ENCODE data around the gene CERS3.

CERS3 gene

GRCh38 chr15:100537331-100537730, 8.6 kb upstream of the CERS3 start:
- no peaks in the 10 kb centered on the region for H3K9me3 ChIP-seq (ENCODE audit: low read depth, low read length)
- no peak overlapping the region for H3K9ac ChIP-seq (ENCODE audit: insufficient read length)
- no peak for DNase-seq (ENCODE audit: low read depth, low spot score)
- H3K4me3 ChIP-seq: no peak overlapping the region
- no peak for TF ChIP-seq FOXP2 (optimal IDR thresholded peaks at IDR 0.05; ENCODE audit: control extremely low read depth, extremely low read length, insufficient read depth)
- TF ChIP-seq EZH2 (IDR thresholded peaks at IDR 0.05): no peak
- TF ChIP-seq POLR2AphosphoS5 (IDR thresholded peaks at IDR 0.05; ENCODE audit: borderline replicate concordance, low read depth, low read length): no peak
- no peaks in the 10 kb centered on the region for H3K36me3 ChIP-seq (ENCODE audit: insufficient read depth, low read length)
- no peak overlapping the region for H3K27ac ChIP-seq

DNA sequence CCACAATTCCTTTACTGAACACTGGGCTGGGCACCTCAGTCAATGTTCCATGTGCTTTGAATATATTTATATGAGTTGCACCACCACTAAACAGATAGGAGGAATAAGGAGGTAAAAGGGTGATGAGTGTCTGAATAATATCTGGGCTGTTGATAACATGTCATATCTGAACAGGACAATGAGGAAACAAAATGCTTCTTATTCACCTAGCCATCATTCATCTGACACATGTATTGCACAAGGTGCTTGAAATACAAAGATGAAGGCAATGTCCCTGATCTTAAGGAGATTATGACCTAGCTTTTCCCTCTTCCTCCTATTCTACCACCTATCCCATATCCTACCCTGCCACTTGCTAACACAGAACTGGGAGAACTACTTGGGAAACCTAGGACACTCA, 8.0 kb upstream of the CERS3 start:
- Histone ChIP-seq H3K9me3 (ENCODE audit: low read depth, low read length) (no peaks in the 10 kb centered on the region), H3K36me3 (ENCODE audit: insufficient read depth, low read length) (no peaks in the 10 kb centered on the region), H3K4me3 (no peak overlapping the region), H3K27ac (no peak overlapping the region), H3K9ac (ENCODE audit: insufficient read length) (no peak overlapping the region)
- TF ChIP-seq POLR2AphosphoS5 (IDR thresholded peaks at IDR 0.05; ENCODE audit: borderline replicate concordance, low read depth, low read length) (no peak), FOXP2 (optimal IDR thresholded peaks at IDR 0.05; ENCODE audit: control extremely low read depth, extremely low read length, insufficient read depth) (no peak), EZH2 (IDR thresholded peaks at IDR 0.05) (no peak)
- DNase-seq (ENCODE audit: low read depth, low spot score): no peak

DNA sequence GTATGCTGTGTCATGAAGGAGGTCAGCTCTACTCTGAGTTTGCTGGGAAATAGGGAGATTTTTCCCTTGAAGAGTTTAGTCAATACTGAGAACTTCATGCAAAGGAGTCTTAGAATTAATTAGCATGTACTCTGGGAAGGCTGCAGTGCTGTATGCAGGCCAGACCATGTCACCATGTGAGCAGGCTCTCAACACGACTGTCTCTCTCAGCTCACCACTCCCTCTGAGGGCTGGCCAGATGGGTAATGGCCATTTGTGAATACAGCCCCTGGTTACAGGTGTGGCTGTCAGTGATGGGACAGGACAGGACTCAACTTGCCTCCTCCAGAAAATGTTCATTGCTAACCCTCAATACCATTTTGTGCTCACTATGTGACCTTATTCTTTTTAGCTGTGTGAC, 5.1 kb upstream of the CERS3 start:
- no peaks in the 10 kb centered on the region for H3K36me3 ChIP-seq (ENCODE audit: insufficient read depth, low read length)
- DNase-seq (ENCODE audit: low read depth, low spot score): no peak
- TF ChIP-seq EZH2 (IDR thresholded peaks at IDR 0.05) (no peak), FOXP2 (optimal IDR thresholded peaks at IDR 0.05; ENCODE audit: control extremely low read depth, extremely low read length, insufficient read depth) (no peak), POLR2AphosphoS5 (IDR thresholded peaks at IDR 0.05; ENCODE audit: borderline replicate concordance, low read depth, low read length) (no peak)
- H3K9me3 ChIP-seq (ENCODE audit: low read depth, low read length): no peaks in the 10 kb centered on the region
- no peak overlapping the region for H3K4me3 ChIP-seq
- H3K27ac ChIP-seq: no peak overlapping the region
- H3K9ac ChIP-seq (ENCODE audit: insufficient read length): no peak overlapping the region

- TF ChIP-seq FOXP2 (optimal IDR thresholded peaks at IDR 0.05; ENCODE audit: control extremely low read depth, extremely low read length, insufficient read depth) (no peak), EZH2 (IDR thresholded peaks at IDR 0.05) (peak; percentile 71), POLR2AphosphoS5 (IDR thresholded peaks at IDR 0.05; ENCODE audit: borderline replicate concordance, low read depth, low read length) (no peak)
Observed at GRCh38 chr15:100531823-100532327, 3.1 kb upstream of the CERS3 start.

DNA sequence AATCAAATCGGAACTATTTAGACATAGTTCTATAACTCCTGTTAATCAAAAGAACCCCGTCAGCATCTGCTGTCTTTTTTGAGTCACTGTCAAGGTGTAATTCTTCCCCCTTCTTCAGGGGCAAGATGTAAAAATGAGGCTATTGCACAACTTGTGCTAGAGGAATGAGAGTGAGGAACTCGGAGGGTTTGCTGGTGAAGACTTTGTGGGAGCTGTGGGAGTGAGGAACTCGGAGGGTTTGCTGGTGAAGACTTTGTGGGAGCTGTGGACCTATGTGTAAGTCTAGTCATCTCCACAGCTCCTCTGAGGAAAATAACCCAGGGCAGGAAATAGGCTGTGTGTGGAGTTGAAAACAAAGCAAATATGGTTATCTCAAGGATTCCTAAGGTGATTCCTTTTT, 2.5 kb upstream of the CERS3 start:
- no peak for TF ChIP-seq FOXP2 (optimal IDR thresholded peaks at IDR 0.05; ENCODE audit: control extremely low read depth, extremely low read length, insufficient read depth)
- TF ChIP-seq POLR2AphosphoS5 (IDR thresholded peaks at IDR 0.05; ENCODE audit: borderline replicate concordance, low read depth, low read length): no peak
- TF ChIP-seq EZH2 (IDR thresholded peaks at IDR 0.05): no peak
- H3K9me3 ChIP-seq (ENCODE audit: low read depth, low read length): no peaks in the 10 kb centered on the region
- H3K4me3 ChIP-seq: no peak overlapping the region
- no peak overlapping the region for H3K27ac ChIP-seq
- DNase-seq (ENCODE audit: low read depth, low spot score): no peak
- no peaks in the 10 kb centered on the region for H3K36me3 ChIP-seq (ENCODE audit: insufficient read depth, low read length)
- H3K9ac ChIP-seq (ENCODE audit: insufficient read length): no peak overlapping the region

More at GRCh38 chr15:100531823-100532327, 3.1 kb upstream of the CERS3 start:
- DNase-seq (ENCODE audit: low read depth, low spot score): no peak
- no peaks in the 10 kb centered on the region for H3K9me3 ChIP-seq (ENCODE audit: low read depth, low read length)
- H3K9ac ChIP-seq (ENCODE audit: insufficient read length): no peak overlapping the region
- no peak overlapping the region for H3K4me3 ChIP-seq
- no peaks in the 10 kb centered on the region for H3K36me3 ChIP-seq (ENCODE audit: insufficient read depth, low read length)
- no peak overlapping the region for H3K27ac ChIP-seq

DNA sequence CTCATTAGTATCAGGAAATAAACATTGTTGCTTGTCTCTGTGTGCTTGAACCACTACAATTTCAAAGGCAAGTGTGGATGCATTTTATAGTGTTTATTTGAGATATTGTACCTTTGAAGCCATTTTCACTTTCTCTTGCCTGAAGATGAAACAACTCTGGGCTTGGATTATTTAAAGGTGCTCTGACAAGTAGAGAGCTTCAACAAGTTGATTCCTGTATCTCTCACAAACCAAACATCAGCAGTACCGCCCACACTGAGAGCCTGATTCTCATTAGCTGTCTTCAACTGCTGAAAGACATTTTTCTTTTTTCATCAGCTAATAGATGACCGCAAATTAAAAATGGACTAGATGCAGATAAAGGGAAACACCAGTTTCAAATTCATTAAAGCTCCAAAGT, 806 bp upstream of the CERS3 start:
- DNase-seq (ENCODE audit: low read depth, low spot score): no peak
- no peaks in the 10 kb centered on the region for H3K36me3 ChIP-seq (ENCODE audit: insufficient read depth, low read length)
- H3K27ac ChIP-seq: no peak overlapping the region
- no peak overlapping the region for H3K4me3 ChIP-seq
- H3K9me3 ChIP-seq (ENCODE audit: low read depth, low read length): no peaks in the 10 kb centered on the region
- no peak overlapping the region for H3K9ac ChIP-seq (ENCODE audit: insufficient read length)
- TF ChIP-seq FOXP2 (optimal IDR thresholded peaks at IDR 0.05; ENCODE audit: control extremely low read depth, extremely low read length, insufficient read depth): no peak

- H3K9me3 ChIP-seq (ENCODE audit: low read depth, low read length): no peaks in the 10 kb centered on the region
- no peak for DNase-seq (ENCODE audit: low read depth, low spot score)
- TF ChIP-seq POLR2AphosphoS5 (IDR thresholded peaks at IDR 0.05; ENCODE audit: borderline replicate concordance, low read depth, low read length) (no peak), FOXP2 (optimal IDR thresholded peaks at IDR 0.05; ENCODE audit: control extremely low read depth, extremely low read length, insufficient read depth) (no peak), EZH2 (IDR thresholded peaks at IDR 0.05) (no peak)
- H3K27ac ChIP-seq: no peak overlapping the region
- H3K4me3 ChIP-seq: no peak overlapping the region
- H3K36me3 ChIP-seq (ENCODE audit: insufficient read depth, low read length): no peaks in the 10 kb centered on the region
- no peak overlapping the region for H3K9ac ChIP-seq (ENCODE audit: insufficient read length)
Observed at GRCh38 chr15:100526027-100526481, 2.7 kb downstream of the CERS3 start.

DNA sequence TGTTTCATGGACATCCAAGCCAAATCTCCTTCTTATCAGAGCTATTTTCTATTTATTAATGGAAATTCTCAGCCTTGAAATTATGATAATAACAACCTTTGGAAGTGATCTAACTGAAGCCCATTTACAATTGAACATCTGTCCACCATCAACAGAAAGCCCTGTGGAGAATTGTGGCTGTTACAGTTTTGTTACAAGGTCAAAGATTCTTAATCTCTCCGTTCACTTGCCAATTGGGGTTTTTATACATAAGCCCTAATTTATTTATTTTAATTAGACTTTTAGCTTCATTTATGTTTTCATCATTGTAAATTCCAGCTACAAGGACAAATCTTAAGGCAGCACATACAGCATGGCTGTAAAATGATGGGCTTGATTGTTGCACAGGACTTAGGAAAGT, 3.3 kb downstream of the CERS3 start:
- H3K27ac ChIP-seq: no peak overlapping the region
- H3K4me3 ChIP-seq: no peak overlapping the region
- H3K36me3 ChIP-seq (ENCODE audit: insufficient read depth, low read length): no peaks in the 10 kb centered on the region
- H3K9ac ChIP-seq (ENCODE audit: insufficient read length): no peak overlapping the region
- DNase-seq (ENCODE audit: low read depth, low spot score): no peak
- no peak for TF ChIP-seq EZH2 (IDR thresholded peaks at IDR 0.05)
- no peak for TF ChIP-seq POLR2AphosphoS5 (IDR thresholded peaks at IDR 0.05; ENCODE audit: borderline replicate concordance, low read depth, low read length)
- no peak for TF ChIP-seq FOXP2 (optimal IDR thresholded peaks at IDR 0.05; ENCODE audit: control extremely low read depth, extremely low read length, insufficient read depth)
- H3K9me3 ChIP-seq (ENCODE audit: low read depth, low read length): no peaks in the 10 kb centered on the region

- TF ChIP-seq POLR2AphosphoS5 (IDR thresholded peaks at IDR 0.05; ENCODE audit: borderline replicate concordance, low read depth, low read length) (no peak), EZH2 (IDR thresholded peaks at IDR 0.05) (no peak), FOXP2 (optimal IDR thresholded peaks at IDR 0.05; ENCODE audit: control extremely low read depth, extremely low read length, insufficient read depth) (no peak)
- DNase-seq (ENCODE audit: low read depth, low spot score): no peak
- H3K9me3 ChIP-seq (ENCODE audit: low read depth, low read length): no peaks in the 10 kb centered on the region
Observed at GRCh38 chr15:100524326-100524725, 4.4 kb downstream of the CERS3 start.

More at GRCh38 chr15:100524326-100524725, 4.4 kb downstream of the CERS3 start:
- Histone ChIP-seq H3K4me3 (no peak overlapping the region), H3K9ac (ENCODE audit: insufficient read length) (no peak overlapping the region), H3K36me3 (ENCODE audit: insufficient read depth, low read length) (no peaks in the 10 kb centered on the region), H3K27ac (no peak overlapping the region)
